Pancreas (tissue), 10 donors: Measurements from ENCODE around the gene PHACTR2. TPM values are rescaled to one million over a fixed set of nuclear protein-coding genes. Genes with fewer than 3 reads are reported as not detected.

ENCODE experiments used
- ATAC-seq, 4 donors: fragments of 200-7000 bp; cut with Tn5 transposase; one replicate each; pipeline versions ENCODE4 v1.8.0 to v1.9.1; 2020; ENCODE audit warnings: mild to moderate bottlenecking in 4 of 4, moderate library complexity in 4 of 4
- DNase-seq, 6 donors: peaks; one replicate each; pipeline ENCODE4 v3.0.0-alpha.2; 2020
- FAIRE-seq: peaks from 2 replicates; lab custom pipeline; 2012; peaks lifted over from hg19 to GRCh38; lab: Jason Lieb, UNC
- H3K27ac ChIP-seq, 4 donors: fragments of 200-600 bp; sonication (generic); 1 replicate in 3 of 4; 2 replicates in 1 of 4; pipeline versions ENCODE4 v1.5.0 to v1.8.0; 2020
- H3K27me3 ChIP-seq, 4 donors: fragments of 200-600 bp; one replicate each; pipeline ENCODE4 v1.8.0; 2021
- H3K36me3 ChIP-seq, 3 donors: fragments of 200-600 bp; sonication (generic) in 1 of 3; one replicate each; pipeline versions ENCODE4 v1.5.0 to v1.8.0; 2020 to 2021
- H3K4me1 ChIP-seq, 3 donors: fragments of 200-600 bp; one replicate each; pipeline ENCODE4 v1.8.0; 2021
- H3K4me3 ChIP-seq, 4 donors: fragments of 200-600 bp; sonication (generic) in 2 of 4; one replicate each; pipeline versions ENCODE4 v1.5.0 to v1.8.0; 2020 to 2021
- H3K9me3 ChIP-seq, 4 donors: fragments of 200-600 bp; one replicate each; pipeline ENCODE4 v1.8.0; 2021
- WGBS, 2 donors: extraction: QIAGEN DNeasy Blood & Tissue Kit; methylation state at CpG; one replicate each; pipeline ENCODE4 v1.1.7; 2013; 5-methylcytosine and 5-hydroxymethylcytosine counted together
- intact Hi-C, 3 donors: fragments of 100-400 bp; cut with DNase I; formaldehyde crosslinking; loops; one replicate each; pipeline versions ENCODE4 v1.11.1 to v1.14.2; 2022
- polyA plus RNA-seq, 2 donors: library from polyadenylated mRNA; stranded (reverse); fragments of 200-250 nt; gene quantifications; one replicate each; pipeline ENCODE4 v1.2.3, GENCODE V29; 2013
- total RNA-seq, 6 donors: library from RNA; stranded (reverse); fragmentation: NEBNext Ultra II Directional in 4 of 6; extraction: Animal tissue kit (Norgen Biotek cat#: 25700) in 4 of 6; gene quantifications; one replicate each; pipeline versions ENCODE4 v1.2.1 to v1.2.4, GENCODE V29; 2021 to 2023
- TF ChIP-seq, protein P1 (sequence below), 4 donors: fragments of 200-600 bp; sonication (generic) in 3 of 4; IDR thresholded peaks; one replicate each; pipeline versions ENCODE4 v1.5.0 to v1.8.0; 2021; ENCODE audit warnings: antibody characterized with exemption in 4 of 4
- donor health status: healthy with polysubstance abuse.
- donor health status: DM: no; HTN: no; CAD: no; lungs with moderate emphysema.
- donor health status: DM: no; HTN: no; CAD: no.
- donor health status: control.
- donor health status: control.
- donor health status: Bipolar disorder and iron deficiency.
- donor health status: DM: yes; HTN: yes; CAD: no.
- donor health status: DM: no; HTN: no; CAD: no.
- donor health status: DM: no; HTN: no; CAD: no.
- donor health status: DM: yes; HTN: yes; CAD: no.

PHACTR2 gene
- total and polyA plus RNA-seq, 8 donors, result 2.7 to 19.0 (median 8.9) TPM

GRCh38 chr6:143697076-143697800 lies 19.5 kb downstream of the PHACTR2 start:
- Histone ChIP-seq H3K27ac (peak overlapping the region in 1 of 4 donors; percentile 3), H3K36me3 (no peaks in the 10 kb centered on the region), H3K4me3 (no peak overlapping the region), H3K9me3 (no peaks in the 10 kb centered on the region), H3K27me3 (no peaks in the 10 kb centered on the region), H3K4me1 (peaks cover 16 to 32% (median 18%) of the 10 kb centered on the region in 3 donors)
- FAIRE-seq (no peak), DNase-seq (no peak), ATAC-seq (no peak)
- TF ChIP-seq, protein P1, sequence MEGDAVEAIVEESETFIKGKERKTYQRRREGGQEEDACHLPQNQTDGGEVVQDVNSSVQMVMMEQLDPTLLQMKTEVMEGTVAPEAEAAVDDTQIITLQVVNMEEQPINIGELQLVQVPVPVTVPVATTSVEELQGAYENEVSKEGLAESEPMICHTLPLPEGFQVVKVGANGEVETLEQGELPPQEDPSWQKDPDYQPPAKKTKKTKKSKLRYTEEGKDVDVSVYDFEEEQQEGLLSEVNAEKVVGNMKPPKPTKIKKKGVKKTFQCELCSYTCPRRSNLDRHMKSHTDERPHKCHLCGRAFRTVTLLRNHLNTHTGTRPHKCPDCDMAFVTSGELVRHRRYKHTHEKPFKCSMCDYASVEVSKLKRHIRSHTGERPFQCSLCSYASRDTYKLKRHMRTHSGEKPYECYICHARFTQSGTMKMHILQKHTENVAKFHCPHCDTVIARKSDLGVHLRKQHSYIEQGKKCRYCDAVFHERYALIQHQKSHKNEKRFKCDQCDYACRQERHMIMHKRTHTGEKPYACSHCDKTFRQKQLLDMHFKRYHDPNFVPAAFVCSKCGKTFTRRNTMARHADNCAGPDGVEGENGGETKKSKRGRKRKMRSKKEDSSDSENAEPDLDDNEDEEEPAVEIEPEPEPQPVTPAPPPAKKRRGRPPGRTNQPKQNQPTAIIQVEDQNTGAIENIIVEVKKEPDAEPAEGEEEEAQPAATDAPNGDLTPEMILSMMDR (IDR thresholded peaks at IDR 0.05), result no peak
- intact Hi-C loops, result no loop called here
- 41 to 52% methylated on average over 2 of the region's 2 CpGs for WGBS, 2 donors

- TF ChIP-seq, protein P1 (IDR thresholded peaks at IDR 0.05), result no peak
- Histone ChIP-seq H3K27me3 (no peaks in the 10 kb centered on the region), H3K36me3 (no peaks in the 10 kb centered on the region), H3K27ac (no peak overlapping the region), H3K9me3 (no peaks in the 10 kb centered on the region), H3K4me1 (peaks cover 15 to 28% (median 16%) of the 10 kb centered on the region in 3 donors), H3K4me3 (no peak overlapping the region)
- FAIRE-seq (no peak), DNase-seq (no peak), ATAC-seq (no peak)
- 90 to 95% methylated on average over 3 of the region's 3 CpGs for WGBS, 2 donors
- intact Hi-C loops, result no loop called here
These were observed 20.6 kb downstream of the PHACTR2 start for GRCh38 chr6:143698329-143698728.

- WGBS, 2 donors, result 92 to 96% methylated on average over 8 of the region's 8 CpGs
- Histone ChIP-seq H3K4me3 (no peak overlapping the region), H3K27ac (no peak overlapping the region), H3K27me3 (no peaks in the 10 kb centered on the region), H3K4me1 (peaks cover 15 to 28% (median 16%) of the 10 kb centered on the region in 3 donors), H3K9me3 (no peaks in the 10 kb centered on the region), H3K36me3 (no peaks in the 10 kb centered on the region)
- ATAC-seq, result no peak
- FAIRE-seq, result no peak
- DNase-seq, result no peak
- intact Hi-C loops, result no loop called here
- TF ChIP-seq, protein P1 (IDR thresholded peaks at IDR 0.05), result no peak
These were observed 21.1 kb downstream of the PHACTR2 start for GRCh38 chr6:143698759-143699429.

DNA sequence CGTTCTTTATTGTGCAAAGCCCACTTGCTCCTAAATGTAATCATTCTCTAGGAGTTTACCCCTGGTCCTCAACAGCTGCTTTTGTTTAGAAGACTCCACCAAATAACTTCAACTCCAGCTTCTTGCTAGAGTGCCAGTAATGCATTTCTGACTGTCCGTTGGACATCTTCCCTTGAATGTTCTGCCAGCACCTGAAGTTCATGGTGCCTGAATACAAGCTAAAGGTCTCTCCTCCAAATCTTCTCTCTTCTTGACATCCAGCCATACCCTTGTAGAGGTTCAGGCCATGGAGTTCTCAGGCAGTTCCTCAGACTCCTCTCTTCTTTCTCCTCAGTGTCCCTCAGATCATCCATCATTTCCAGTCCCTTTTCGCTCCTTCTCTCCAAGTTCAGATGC lies 21.7 kb downstream of the PHACTR2 start:
- 74 to 76% methylated on average over 3 of the region's 3 CpGs for WGBS, 2 donors
- FAIRE-seq, result no peak
- no peak for DNase-seq
- Histone ChIP-seq H3K9me3 (no peaks in the 10 kb centered on the region), H3K27me3 (no peaks in the 10 kb centered on the region), H3K36me3 (no peaks in the 10 kb centered on the region), H3K27ac (no peak overlapping the region), H3K4me3 (no peak overlapping the region), H3K4me1 (peaks cover 15 to 28% (median 16%) of the 10 kb centered on the region in 3 donors)
- intact Hi-C loops, result no loop called here
- ATAC-seq, result no peak
- TF ChIP-seq, protein P1 (IDR thresholded peaks at IDR 0.05), result no peak
